Heart left ventricle (tissue), 16 donors: ENCODE results near the gene RBMS2. TPM values are rescaled to one million over a fixed set of nuclear protein-coding genes. Genes with fewer than 3 reads are reported as not detected.

Experiments used
- ATAC-seq, 4 donors: fragments of 200-7000 bp; cut with Tn5 transposase; one replicate each; pipeline ENCODE4 v1.9.1; 2020 to 2022; ENCODE audit warnings: moderate library complexity in 4 of 4, mild to moderate bottlenecking in 3 of 4, moderate number of reproducible peaks in 1 of 4
- DNase-seq, 5 donors: peaks; one replicate each; pipeline ENCODE4 v3.0.0-alpha.2; 2020
- H3K27ac ChIP-seq, 12 donors: fragments of 200-600 bp; sonication (generic) in 4 of 12; one replicate each; pipeline versions ENCODE4 v1.5.0 to v1.8.0; 2016 to 2022; ENCODE audit warnings: mild to moderate bottlenecking in 2 of 12
- H3K27me3 ChIP-seq, 9 donors: fragments of 200-600 bp; sonication (generic) in 2 of 9; one replicate each; pipeline versions ENCODE4 v1.5.1 to v1.8.0; 2016 to 2022; ENCODE audit warnings: mild to moderate bottlenecking in 3 of 9
- H3K36me3 ChIP-seq, 9 donors: fragments of 200-600 bp; sonication (generic) in 2 of 9; one replicate each; pipeline versions ENCODE4 v1.5.0 to v1.8.0; 2018 to 2022; ENCODE audit warnings: mild to moderate bottlenecking in 2 of 9
- H3K4me1 ChIP-seq, 12 donors: fragments of 200-600 bp; sonication (generic) in 4 of 12; one replicate each; pipeline versions ENCODE4 v1.5.0 to v1.8.0; 2016 to 2022; ENCODE audit warnings: mild to moderate bottlenecking in 3 of 12
- H3K4me3 ChIP-seq, 12 donors: fragments of 200-600 bp; sonication (generic) in 4 of 12; one replicate each; pipeline versions ENCODE4 v1.5.0 to v1.8.0; 2017 to 2022; ENCODE audit warnings: mild to moderate bottlenecking in 9 of 12, moderate library complexity in 4 of 12
- H3K9me3 ChIP-seq, 12 donors: fragments of 200-600 bp; sonication (generic) in 4 of 12; one replicate each; pipeline versions ENCODE4 v1.5.0 to v1.8.0; 2016 to 2022; ENCODE audit warnings: mild to moderate bottlenecking in 1 of 12
- POLR2A ChIP-seq, 2 donors: fragments of 450-650 bp; IDR thresholded peaks; one replicate each; pipeline ENCODE4 v1.6.1; 2017; ENCODE audit warnings: antibody characterized with exemption in 2 of 2, mild to moderate bottlenecking in 2 of 2, moderate library complexity in 2 of 2
- WGBS, 4 donors: extraction: QIAGEN DNeasy Blood & Tissue Kit in 2 of 4; methylation state at CpG; one replicate each; pipeline versions ENCODE4 v1.1.5 to v1.1.7; 2013 to 2018; 5-methylcytosine and 5-hydroxymethylcytosine counted together
- intact Hi-C, 10 donors: fragments of 100-400 bp; cut with DNase I; formaldehyde crosslinking; loops; one replicate each; pipeline versions ENCODE4 v1.11.1 to v1.14.2; 2022
- polyA plus RNA-seq, 2 donors: library from polyadenylated mRNA; stranded (reverse); fragments of 200-250 nt; gene quantifications; one replicate each; pipeline ENCODE4 v1.2.3, GENCODE V29; 2013
- total RNA-seq, 9 donors: library from RNA; depleted of rRNA in 2 of 9; stranded (reverse); fragments of >200 nt in 2 of 9; fragmentation: NEBNext Ultra II Directional in 3 of 9; extraction: Animal tissue kit (Norgen Biotek cat#: 25700) in 3 of 9; gene quantifications; one replicate each; pipeline versions ENCODE4 v1.1.0 to v1.2.4, GENCODE V29; 2016 to 2023
- TF ChIP-seq, protein P1 (sequence below), 12 donors: fragments of 200-600 bp; sonication (generic) in 4 of 12; IDR thresholded peaks; one replicate each; pipeline versions ENCODE4 v1.5.0 to v1.8.0; 2018 to 2022; ENCODE audit warnings: antibody characterized with exemption in 12 of 12, mild to moderate bottlenecking in 5 of 12
- donor health status: ischemic (EF 13 %, LVEDD 7.1; RV severe dilation, severe dysfunction).
- donor health status: healthy with polysubstance abuse.
- donor health status: DM: no; HTN: yes; CAD: no.
- donor health status: DM: no; HTN: no; CAD: no.
- donor health status: ischemic (EF 25% LVEDD 6.9; RV normal size, moderate dysfunction).
- donor health status: ischemic (EF 25% LVEDD 5.7; RV mildly dilated, moderate dysfunction).
- donor health status: healthy.
- donor health status: DM: yes; HTN: yes; CAD: no.
- donor health status: ischemic (EF 35%, LVEDD 5.7; RV mildly dilated, moderate dysfunction).
- donor health status: nonischemic (EF 11% LVEDD 7.7; RV severe dilation, severe dysfunction).
- donor health status: DM: yes; HTN: yes; CAD: no.
- donor health status: PGD.
- donor health status: ischemic (EF 29% LVEDD 5.4; RV normal size, mild dysfunction).
- donor health status: nonischemic (EF 23%, LVEDD 6.1; RV moderate dilation, normal function).

The RBMS2 gene
- total and polyA plus RNA-seq, 11 donors: 8.8 to 37.3 (median 29.1) TPM

GRCh38 chr12:56636675-56637540 lies 115.3 kb downstream of the RBMS2 start:
- TF ChIP-seq, protein P1, sequence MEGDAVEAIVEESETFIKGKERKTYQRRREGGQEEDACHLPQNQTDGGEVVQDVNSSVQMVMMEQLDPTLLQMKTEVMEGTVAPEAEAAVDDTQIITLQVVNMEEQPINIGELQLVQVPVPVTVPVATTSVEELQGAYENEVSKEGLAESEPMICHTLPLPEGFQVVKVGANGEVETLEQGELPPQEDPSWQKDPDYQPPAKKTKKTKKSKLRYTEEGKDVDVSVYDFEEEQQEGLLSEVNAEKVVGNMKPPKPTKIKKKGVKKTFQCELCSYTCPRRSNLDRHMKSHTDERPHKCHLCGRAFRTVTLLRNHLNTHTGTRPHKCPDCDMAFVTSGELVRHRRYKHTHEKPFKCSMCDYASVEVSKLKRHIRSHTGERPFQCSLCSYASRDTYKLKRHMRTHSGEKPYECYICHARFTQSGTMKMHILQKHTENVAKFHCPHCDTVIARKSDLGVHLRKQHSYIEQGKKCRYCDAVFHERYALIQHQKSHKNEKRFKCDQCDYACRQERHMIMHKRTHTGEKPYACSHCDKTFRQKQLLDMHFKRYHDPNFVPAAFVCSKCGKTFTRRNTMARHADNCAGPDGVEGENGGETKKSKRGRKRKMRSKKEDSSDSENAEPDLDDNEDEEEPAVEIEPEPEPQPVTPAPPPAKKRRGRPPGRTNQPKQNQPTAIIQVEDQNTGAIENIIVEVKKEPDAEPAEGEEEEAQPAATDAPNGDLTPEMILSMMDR (IDR thresholded peaks at IDR 0.05): peak; percentile 48 to 82 (median 67)
- TF ChIP-seq POLR2A (IDR thresholded peaks at IDR 0.05): peak in 1 of 2 donors; percentile 73
- H3K27ac ChIP-seq: peak overlapping the region; percentile 83 to 98 (median 96)
- no peaks in the 10 kb centered on the region for H3K9me3 ChIP-seq
- intact Hi-C loops: loop anchor here in 5 of 10 donors (1.0 to 10.0 kb wide), 6 partner anchors 35 to 124 kb away; partner anchors contain the start of gene RBMS2 (in 4 of the 5)
- H3K4me3 ChIP-seq: peak overlapping the region in 11 of 12 donors; percentile 60 to 87 (median 83)
- peaks cover 13 to 82% (median 51%) of the 10 kb centered on the region in 12 donors for H3K4me1 ChIP-seq
- ATAC-seq (peak; percentile 77 to 87 (median 84)), DNase-seq (peak; percentile 98 to 100 (median 99))
- 0 to 2% (median 1%) methylated on average over 11 to 12 of the region's 12 CpGs for WGBS, 4 donors
- no peaks in the 10 kb centered on the region for H3K27me3 ChIP-seq
- H3K36me3 ChIP-seq: peaks cover 0 to 49% (median 45%) of the 10 kb centered on the region in 9 donors

- Histone ChIP-seq H3K9me3 (no peaks in the 10 kb centered on the region), H3K27ac (peak overlapping the region; percentile 6 to 98 (median 96)), H3K27me3 (no peaks in the 10 kb centered on the region), H3K36me3 (peaks cover 3 to 56% (median 53%) of the 10 kb centered on the region in 9 donors), H3K4me3 (no peak overlapping the region), H3K4me1 (peaks cover 6 to 82% (median 50%) of the 10 kb centered on the region in 12 donors)
- no peak for ATAC-seq
- TF ChIP-seq POLR2A (IDR thresholded peaks at IDR 0.05): no peak
- TF ChIP-seq, protein P1 (IDR thresholded peaks at IDR 0.05): no peak
- no peak for DNase-seq
- WGBS, 4 donors: 34 to 54% (median 46%) methylated on average over 2 of the region's 2 CpGs
- intact Hi-C loops: loop anchor here in 5 of 10 donors (2.0 to 10.0 kb wide), 5 partner anchors 35 to 120 kb away; partner anchors contain the start of gene RBMS2 (in 4 of the 5)
These were observed 116.0 kb downstream of the RBMS2 start for GRCh38 chr12:56637621-56638020.

DNA sequence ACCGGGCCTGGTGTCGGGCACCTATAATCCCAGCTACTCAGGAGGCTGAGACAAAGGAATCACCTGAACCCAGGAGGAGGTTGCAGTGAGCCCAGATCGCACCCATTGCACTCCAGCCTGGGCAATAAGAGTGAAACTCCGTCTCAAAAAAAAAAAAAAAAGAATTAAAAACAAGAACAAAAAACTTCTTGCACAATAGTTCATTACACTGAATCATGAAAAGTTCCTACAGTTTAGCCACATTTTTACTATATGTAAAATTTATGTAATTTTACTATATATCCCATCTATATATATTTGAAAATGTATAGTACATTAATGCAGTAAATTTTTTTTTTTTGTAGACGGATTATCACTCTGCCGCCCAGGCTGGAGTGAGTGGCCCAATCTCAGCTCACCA lies 119.6 kb downstream of the RBMS2 start:
- H3K36me3 ChIP-seq: peaks cover 3 to 79% (median 74%) of the 10 kb centered on the region in 9 donors
- H3K27ac ChIP-seq: no peak overlapping the region
- ATAC-seq: no peak
- intact Hi-C loops: loop anchor here in 4 of 10 donors (5.0 to 10.0 kb wide), 3 partner anchors 41 to 84 kb away; partner anchors contain the start of gene NACA (in 3 of the 4)
- no peaks in the 10 kb centered on the region for H3K9me3 ChIP-seq
- H3K4me3 ChIP-seq: no peak overlapping the region
- TF ChIP-seq, protein P1 (IDR thresholded peaks at IDR 0.05): no peak
- no peak for TF ChIP-seq POLR2A (IDR thresholded peaks at IDR 0.05)
- H3K27me3 ChIP-seq: no peaks in the 10 kb centered on the region
- 61 to 81% (median 66%) methylated on average over 6 of the region's 6 CpGs for WGBS, 4 donors
- DNase-seq: no peak
- H3K4me1 ChIP-seq: peaks cover 3 to 82% (median 53%) of the 10 kb centered on the region in 12 donors

DNA sequence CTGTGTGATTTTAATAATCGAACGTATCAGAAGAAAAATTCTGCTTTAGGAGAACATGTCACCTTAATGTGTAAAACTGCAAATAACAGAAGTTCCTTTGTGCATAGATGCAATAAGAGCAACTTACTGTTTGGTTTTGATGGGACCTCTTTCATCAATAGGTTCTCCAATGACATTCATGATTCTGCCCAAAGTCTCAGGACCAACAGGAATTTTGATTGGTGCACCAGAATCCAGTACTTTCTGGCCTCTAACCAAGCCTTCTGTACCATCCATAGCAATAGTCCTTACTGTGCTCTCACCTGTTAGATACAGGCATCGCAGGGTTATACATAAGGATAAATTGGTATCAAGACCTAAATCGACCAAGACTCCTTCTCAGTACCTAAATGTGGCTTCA lies 123.0 kb downstream of the RBMS2 start:
- H3K9me3 ChIP-seq: no peaks in the 10 kb centered on the region
- DNase-seq (no peak), ATAC-seq (no peak)
- peaks cover 5 to 59% (median 43%) of the 10 kb centered on the region in 12 donors for H3K4me1 ChIP-seq
- H3K4me3 ChIP-seq: peak overlapping the region; percentile 75 to 99 (median 86)
- 33 to 35% (median 33%) methylated on average over 4 of the region's 4 CpGs for WGBS, 4 donors
- H3K27me3 ChIP-seq: no peaks in the 10 kb centered on the region
- peaks cover 3 to 54% (median 51%) of the 10 kb centered on the region in 9 donors for H3K36me3 ChIP-seq
- TF ChIP-seq, protein P1 (IDR thresholded peaks at IDR 0.05): no peak
- TF ChIP-seq POLR2A (IDR thresholded peaks at IDR 0.05): no peak
- intact Hi-C loops: loop anchor here in 8 of 10 donors (2.0 to 10.0 kb wide), 6 partner anchors 38 to 80 kb away; partner anchors contain the start of genes NACA (in 4 of the 8) and PTGES3 (in 3 of the 8)
- H3K27ac ChIP-seq: peak overlapping the region in 11 of 12 donors; percentile 87 to 98 (median 96)
